NCI-H526 (cell line): ENCODE measurements around the gene PACSIN3.
A peak's percentile ranks its signal among the peaks of the same experiment; 100 is the strongest.

Experiments
- DNase-seq, 2 experiments: peaks; one replicate each; lab custom pipeline; 2025; lab: John Stamatoyannopoulos, UW

Gene PACSIN3

GRCh38 chr11:47152953-47153950, 33.0 kb downstream of the PACSIN3 start:
- peak; percentile 74 to 91 for DNase-seq

GRCh38 chr11:47152126-47152952, 33.9 kb downstream of the PACSIN3 start:
- DNase-seq: no peak

GRCh38 chr11:47149782-47150181, 36.5 kb downstream of the PACSIN3 start:
- no peak for DNase-seq

DNA sequence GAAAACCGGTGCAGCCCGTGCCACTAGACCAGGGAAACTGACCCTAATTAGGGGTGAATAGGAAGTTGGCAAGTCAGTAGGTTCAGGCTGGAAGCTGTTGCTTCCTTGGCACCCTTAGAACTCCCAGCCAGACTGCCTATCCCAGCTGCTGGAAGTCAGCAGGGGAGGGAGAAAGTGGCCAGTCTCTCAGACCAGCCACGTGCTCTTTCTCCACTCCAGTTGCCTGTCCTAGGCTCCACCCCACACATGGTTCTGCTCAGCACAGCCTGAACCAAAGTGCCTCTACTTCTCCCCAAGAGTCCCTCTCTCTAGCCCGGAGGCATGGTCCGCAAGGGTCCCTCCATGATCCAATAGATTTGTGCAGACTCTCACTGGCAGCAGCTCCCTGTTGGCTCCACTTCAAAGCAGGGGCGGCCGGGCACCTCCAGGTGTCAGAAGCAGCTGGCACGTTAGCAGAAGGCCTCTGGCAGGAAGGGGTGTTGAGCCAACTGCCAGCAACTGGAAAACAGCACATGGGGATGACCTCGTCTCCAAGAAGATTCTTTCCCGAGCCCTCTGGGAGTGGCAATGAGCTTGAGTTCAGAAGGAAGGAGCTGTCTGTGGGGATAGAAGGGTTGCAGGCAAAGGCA, 37.2 kb downstream of the PACSIN3 start:
- no peak for DNase-seq

- no peak for DNase-seq
These were observed 38.0 kb downstream of the PACSIN3 start for GRCh38 chr11:47148270-47148669.

DNA sequence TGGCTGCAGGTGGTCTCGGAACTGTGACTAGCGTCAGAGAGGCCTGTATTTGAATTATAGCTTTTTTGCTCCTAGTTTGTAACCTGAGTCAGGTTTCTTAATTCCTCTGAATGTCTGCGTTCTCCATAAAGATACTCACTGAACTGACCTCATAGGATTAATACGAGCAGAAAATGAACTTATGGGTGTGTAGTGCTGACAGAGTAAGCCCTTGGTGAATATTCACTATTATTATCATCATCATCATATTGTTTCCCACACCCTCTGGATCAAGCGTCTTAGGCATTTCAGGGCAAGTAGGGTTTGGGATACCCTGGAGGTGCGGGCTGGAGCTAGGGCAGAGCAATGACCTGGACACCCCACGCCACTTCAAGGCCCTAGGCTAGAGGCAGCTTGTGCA, 38.6 kb downstream of the PACSIN3 start:
- no peak for DNase-seq

DNA sequence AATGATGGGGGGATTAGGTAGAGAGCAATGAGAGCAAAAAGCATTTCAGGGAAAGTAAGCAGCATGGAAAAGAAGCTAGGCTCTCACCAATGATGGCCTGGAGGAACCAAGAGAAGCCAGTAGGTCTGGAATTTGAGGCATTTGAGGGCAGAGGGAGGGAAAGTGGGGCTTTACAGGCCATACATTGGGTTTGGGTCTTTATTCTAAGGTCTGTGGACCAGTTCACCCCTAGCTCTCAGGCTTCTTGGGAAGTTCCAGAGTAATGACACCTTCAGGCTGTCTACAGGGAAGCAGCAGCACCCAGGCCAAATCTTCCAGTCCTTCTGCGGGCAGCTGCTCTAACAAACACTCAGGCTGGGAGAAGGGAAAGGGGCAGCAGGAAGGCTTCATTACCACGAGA, 39.0 kb downstream of the PACSIN3 start:
- no peak for DNase-seq

- DNase-seq: no peak
These were observed 41.7 kb downstream of the PACSIN3 start for GRCh38 chr11:47144541-47144940.

DNA sequence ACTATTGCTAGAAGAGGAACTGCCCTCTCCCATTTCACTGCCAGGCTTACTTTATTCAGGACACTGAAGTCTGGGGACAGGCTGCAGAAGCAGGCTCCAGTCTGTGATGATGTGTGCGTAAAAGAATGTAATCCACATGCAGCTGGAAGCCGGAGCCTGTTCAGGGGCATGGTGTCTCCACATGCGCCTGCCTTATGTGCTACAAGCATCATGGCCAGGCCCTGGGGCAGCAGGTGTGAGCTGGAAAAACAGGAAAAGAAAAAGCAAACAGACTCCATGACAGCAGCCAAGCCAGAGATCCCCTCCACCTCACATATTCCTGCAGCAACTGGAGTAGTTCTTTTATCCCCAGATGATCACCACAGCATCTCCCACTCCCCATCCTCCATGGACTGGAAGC, 42.9 kb downstream of the PACSIN3 start:
- DNase-seq: peak in 1 of 2 experiments; percentile 25

- DNase-seq: peak in 1 of 2 experiments; percentile 57
These were observed 46.4 kb downstream of the PACSIN3 start for GRCh38 chr11:47139878-47140277.

DNA sequence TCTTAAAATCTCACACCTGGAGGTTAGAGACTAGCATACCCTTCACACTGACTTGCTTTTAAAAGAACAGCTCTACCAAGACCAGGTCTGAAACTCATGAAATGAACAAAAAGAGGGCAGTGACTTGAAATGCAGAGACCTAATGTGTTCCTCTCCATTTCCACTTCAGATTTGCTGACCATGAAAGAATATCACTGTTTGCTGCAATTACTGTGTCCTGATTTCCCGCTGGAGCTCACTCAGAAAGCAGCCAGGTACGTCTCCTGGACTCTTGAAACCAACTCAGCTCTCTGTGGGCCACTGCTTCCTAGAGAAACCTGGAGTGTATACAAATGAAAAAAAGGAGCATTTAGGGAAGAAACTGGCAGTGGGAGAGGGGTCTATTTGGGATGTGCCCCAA, 48.8 kb downstream of the PACSIN3 start:
- DNase-seq: no peak

GRCh38 chr11:47136921-47137320, 49.3 kb downstream of the PACSIN3 start:
- DNase-seq: no peak

- no peak for DNase-seq
These were observed 49.9 kb downstream of the PACSIN3 start for GRCh38 chr11:47136327-47136726.

DNA sequence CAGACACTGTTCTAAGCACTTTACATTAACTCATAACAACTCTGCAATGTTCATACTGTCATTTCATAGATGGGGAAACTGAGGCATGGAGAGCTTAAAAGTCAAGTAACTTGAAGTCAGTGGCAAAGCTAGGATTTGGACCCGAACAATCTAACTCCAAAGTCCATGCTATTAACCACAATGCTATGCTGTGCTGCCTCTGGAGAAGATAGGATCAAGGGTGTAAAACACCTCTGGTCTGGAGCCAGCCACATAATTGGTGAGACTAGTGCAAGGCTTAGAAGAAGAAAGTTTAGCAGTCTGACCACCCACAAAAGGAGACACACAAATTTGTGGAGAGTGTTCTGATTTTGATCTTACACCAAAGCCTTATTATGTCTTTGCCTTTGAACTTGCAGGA, 53.3 kb downstream of the PACSIN3 start:
- DNase-seq: no peak

GRCh38 chr11:47132490-47132889, 53.7 kb downstream of the PACSIN3 start:
- no peak for DNase-seq

- no peak for DNase-seq
These were observed 55.1 kb downstream of the PACSIN3 start for GRCh38 chr11:47131136-47131535.

DNA sequence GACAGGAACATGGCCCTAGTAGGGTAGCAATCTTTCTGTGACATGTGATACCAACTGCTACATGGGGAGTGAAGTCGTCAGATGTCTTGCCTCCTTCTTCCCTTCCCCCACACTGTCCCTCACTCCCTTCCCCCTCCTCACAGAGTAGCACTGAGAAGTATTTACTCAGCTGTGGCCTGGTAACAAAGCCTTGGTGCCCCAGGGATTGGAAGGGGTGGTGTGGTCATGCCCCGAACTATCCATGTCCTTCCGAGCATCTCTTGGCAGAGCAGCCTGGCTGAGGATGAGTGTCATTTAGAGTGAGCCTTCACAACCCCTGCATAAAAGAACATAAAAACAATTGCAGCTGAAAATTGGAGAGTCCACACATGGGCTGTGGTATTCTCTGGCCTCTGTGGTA, 55.7 kb downstream of the PACSIN3 start:
- peak in 1 of 2 experiments; percentile 30 for DNase-seq
